ENCODE results near the gene BGLAP. TPM values are rescaled to one million over a fixed set of nuclear protein-coding genes. Genes with fewer than 3 reads are reported as not detected.
"Not testable (repeated sequence)": the region's sequence is repeated elsewhere in the genome, so short reads cannot be mapped to it uniquely, and the experiment has no call there.

Gene BGLAP
- polyA plus RNA-seq, 1 experiment: 0.12 TPM

DNA sequence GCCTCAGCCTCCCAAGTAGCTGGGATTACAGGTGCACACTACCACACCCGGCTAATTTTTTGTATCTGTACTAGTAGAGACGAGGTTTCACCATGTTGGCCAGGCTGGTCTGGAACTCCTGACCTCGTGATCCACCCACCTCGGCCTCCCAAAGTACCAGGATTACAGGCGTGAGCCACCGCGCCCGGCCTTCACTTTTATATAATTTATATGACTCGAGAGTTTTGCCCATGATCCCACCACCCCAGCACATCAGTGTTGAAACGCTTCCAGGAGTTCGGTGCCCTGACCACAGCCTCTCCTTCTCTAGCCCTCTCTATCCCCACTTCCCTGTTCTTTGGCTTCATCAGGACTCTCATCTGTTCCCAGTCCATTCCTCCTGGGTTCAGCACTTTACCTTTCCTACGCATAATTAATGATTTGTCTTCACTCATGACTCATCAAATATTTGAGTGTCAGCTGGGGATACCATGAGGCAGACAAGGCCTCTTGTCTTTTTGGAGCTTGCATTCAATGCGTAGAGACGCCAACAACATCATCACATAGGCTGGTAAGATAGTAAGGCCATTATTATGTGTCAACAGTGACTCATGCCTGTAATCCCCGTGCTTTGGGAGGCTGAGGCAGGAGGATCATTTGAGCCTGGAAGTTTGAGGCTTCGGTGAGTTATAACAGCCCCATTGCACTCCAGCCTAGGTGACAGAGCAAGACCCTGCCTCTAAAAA lies 27.8 kb upstream of the BGLAP start:
- no peak for DNase-seq (ENCODE audit: low read depth, low spot score)

DNA sequence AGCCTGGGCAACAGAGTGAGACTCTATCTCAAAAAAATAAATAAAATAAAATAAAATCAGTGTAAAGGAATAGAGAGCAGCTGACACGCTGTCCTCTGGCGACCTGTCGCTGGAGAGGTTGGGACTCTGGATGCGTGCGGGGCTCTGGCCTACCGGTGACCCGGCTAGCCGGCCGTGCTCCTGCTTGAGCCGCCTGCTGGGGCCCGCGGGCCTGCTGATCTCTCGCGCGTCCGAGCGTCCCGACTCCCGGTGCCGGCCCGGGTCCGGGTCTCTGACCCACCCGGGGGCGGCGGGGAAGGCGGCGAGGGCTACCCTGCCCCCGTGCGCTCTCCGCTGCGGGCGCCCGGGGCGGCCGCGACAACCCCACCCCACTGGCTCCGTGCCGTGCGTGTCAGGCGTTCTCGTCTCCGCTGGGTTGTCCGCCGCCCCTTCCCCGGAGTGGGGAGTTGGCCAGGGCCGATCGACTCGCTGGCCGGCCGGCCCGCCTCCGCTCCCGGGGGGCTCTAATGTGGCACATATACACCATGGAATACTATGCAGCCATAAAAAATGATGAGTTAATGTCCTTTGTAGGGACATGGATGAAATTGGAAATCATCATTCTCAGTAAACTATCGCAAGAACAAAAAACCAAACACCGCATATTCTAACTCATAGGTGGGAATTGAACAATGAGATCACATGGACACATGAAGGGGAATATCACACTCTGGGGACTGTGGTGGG lies 25.5 kb upstream of the BGLAP start:
- H3K9me3 ChIP-seq (ENCODE audit: control insufficient read depth, insufficient read depth, low read length); POLR2A ChIA-PET; DNase-seq (ENCODE audit: low read depth, low spot score); H3K4me3 ChIP-seq (ENCODE audit: low read depth, low read length); H3K27me3 ChIP-seq (ENCODE audit: control insufficient read depth, insufficient read depth, low read length); H3K27ac ChIP-seq (ENCODE audit: low read depth, low read length): not testable (repeated sequence)
- CTCF ChIA-PET: interaction anchor here (5.1 kb wide), 1 partner anchor 9 kb away, joined by 37 read pairs; no protein-coding TSS in a partner anchor

More for the DNA sequence above, 27.8 kb upstream of the BGLAP start:
- no peak overlapping the region for H3K27ac ChIP-seq (ENCODE audit: low read depth, low read length)
- TF ChIP-seq, protein P1, sequence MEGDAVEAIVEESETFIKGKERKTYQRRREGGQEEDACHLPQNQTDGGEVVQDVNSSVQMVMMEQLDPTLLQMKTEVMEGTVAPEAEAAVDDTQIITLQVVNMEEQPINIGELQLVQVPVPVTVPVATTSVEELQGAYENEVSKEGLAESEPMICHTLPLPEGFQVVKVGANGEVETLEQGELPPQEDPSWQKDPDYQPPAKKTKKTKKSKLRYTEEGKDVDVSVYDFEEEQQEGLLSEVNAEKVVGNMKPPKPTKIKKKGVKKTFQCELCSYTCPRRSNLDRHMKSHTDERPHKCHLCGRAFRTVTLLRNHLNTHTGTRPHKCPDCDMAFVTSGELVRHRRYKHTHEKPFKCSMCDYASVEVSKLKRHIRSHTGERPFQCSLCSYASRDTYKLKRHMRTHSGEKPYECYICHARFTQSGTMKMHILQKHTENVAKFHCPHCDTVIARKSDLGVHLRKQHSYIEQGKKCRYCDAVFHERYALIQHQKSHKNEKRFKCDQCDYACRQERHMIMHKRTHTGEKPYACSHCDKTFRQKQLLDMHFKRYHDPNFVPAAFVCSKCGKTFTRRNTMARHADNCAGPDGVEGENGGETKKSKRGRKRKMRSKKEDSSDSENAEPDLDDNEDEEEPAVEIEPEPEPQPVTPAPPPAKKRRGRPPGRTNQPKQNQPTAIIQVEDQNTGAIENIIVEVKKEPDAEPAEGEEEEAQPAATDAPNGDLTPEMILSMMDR (IDR thresholded peaks at IDR 0.05; ENCODE audit: low read depth, low read length): no peak
- peak overlapping the region; percentile 96 for H3K4me3 ChIP-seq (ENCODE audit: low read depth, low read length)
- H3K27me3 ChIP-seq (ENCODE audit: control insufficient read depth, insufficient read depth, low read length): no peaks in the 10 kb centered on the region
- POLR2A ChIA-PET: interaction anchor here (1.5 to 1.7 kb wide), 2 partner anchors 20 to 66 kb away, joined by 11 to 18 read pairs; partner anchors contain the start of gene SLC25A44
- no peaks in the 10 kb centered on the region; the same call in 1 of the 2 replicates for H3K9me3 ChIP-seq (ENCODE audit: control insufficient read depth, insufficient read depth, low read length)
- CTCF ChIA-PET: interaction anchor here (1.3 to 5.1 kb wide), 3 partner anchors 11 to 118 kb away, joined by 3 to 37 read pairs (median 5); no protein-coding TSS in a partner anchor

DNA sequence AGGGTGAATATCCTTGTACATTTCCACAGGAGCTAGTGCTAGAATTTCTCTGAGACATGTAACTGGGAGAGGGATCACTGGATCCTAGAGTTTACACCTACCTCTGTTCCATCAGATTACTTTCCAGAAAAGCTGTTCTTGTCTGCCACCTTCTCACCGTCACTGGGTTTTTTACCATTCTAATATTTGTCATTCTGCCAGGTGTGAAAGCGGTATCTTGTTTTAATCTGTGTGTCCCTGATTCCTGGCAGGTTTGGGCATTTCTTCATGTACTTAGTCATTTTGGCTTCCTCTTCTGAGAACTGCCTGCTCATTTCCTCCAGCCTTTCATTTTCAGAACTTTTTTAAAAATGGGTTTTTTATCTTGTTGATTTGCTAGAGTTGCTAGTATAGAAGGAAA lies 24.1 kb upstream of the BGLAP start:
- POLR2A ChIA-PET: no interaction called here
- DNase-seq (ENCODE audit: low read depth, low spot score): no peak
- Histone ChIP-seq H3K4me3 (ENCODE audit: low read depth, low read length) (no peak overlapping the region), H3K27me3 (ENCODE audit: control insufficient read depth, insufficient read depth, low read length) (no peaks in the 10 kb centered on the region), H3K27ac (ENCODE audit: low read depth, low read length) (peak overlapping the region; percentile 47), H3K9me3 (ENCODE audit: control insufficient read depth, insufficient read depth, low read length) (no peaks in the 10 kb centered on the region; the same call in 1 of the 2 replicates)
- CTCF ChIA-PET: interaction anchor here (0.8 kb wide), 1 partner anchor 70 kb away, joined by 3 read pairs; no protein-coding TSS in a partner anchor
- TF ChIP-seq, protein P1 (IDR thresholded peaks at IDR 0.05; ENCODE audit: low read depth, low read length): no peak

DNA sequence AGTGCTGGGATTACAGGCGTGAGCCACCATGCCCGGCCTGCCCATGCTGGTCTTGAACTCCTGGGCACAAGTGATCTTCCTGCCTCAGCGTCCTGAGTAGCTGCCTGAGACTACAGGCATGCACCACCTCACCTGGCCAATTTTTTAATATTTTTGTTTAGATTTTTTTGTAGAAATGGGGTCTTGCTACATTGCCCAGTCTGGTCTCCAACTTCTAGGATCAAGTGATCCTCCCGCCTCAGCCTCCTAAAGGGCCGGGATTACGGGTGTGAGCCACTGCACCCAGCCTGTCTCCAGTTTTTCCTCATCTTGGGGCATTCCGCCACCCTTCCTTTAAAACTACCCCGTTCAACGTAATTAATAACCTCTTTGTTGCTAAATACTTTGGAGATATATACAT lies 21.8 kb upstream of the BGLAP start:
- POLR2A ChIA-PET: no interaction called here
- no peaks in the 10 kb centered on the region for H3K27me3 ChIP-seq (ENCODE audit: control insufficient read depth, insufficient read depth, low read length)
- TF ChIP-seq, protein P1 (IDR thresholded peaks at IDR 0.05; ENCODE audit: low read depth, low read length): no peak
- no peak overlapping the region for H3K4me3 ChIP-seq (ENCODE audit: low read depth, low read length)
- H3K27ac ChIP-seq (ENCODE audit: low read depth, low read length): no peak overlapping the region
- DNase-seq (ENCODE audit: low read depth, low spot score): no peak
- CTCF ChIA-PET: interaction anchor here (2.1 kb wide), 1 partner anchor 124 kb away, joined by 6 read pairs; no protein-coding TSS in a partner anchor
- H3K9me3 ChIP-seq (ENCODE audit: control insufficient read depth, insufficient read depth, low read length): no peaks in the 10 kb centered on the region; the same call in 1 of the 2 replicates

DNA sequence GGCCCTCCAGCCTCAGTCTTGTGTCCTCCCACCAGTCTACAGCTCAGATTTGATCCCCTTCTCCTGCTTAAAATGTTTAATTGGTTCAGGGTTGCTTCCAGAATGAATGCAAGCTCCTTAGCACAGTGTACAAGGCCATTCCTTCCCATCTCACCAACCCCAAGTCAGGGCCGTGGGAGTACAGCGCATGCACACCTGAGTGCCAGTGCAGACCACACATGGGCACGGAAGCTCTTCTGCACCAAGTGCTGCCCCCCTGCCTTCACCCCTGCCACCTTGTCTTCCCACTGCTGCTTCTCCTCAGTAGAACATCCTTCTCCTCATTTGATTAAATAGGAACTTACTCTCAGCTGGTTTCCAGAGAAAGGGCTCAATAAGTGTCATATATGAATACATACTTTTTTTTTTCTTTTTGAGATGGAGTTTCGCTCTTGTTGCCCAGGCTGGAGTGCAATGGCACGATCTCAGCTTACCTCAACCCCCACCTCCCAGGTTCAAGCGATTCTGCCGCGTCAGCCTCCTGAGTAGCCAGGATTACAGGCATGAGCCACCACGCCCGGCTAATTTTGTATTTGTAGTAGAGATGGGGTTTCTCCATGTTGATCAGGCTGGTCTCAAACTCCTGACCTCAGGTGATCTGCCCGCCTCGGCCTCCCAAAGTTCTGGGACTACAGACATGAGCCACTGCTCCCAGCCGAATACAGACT lies 19.8 kb upstream of the BGLAP start:
- H3K27me3 ChIP-seq (ENCODE audit: control insufficient read depth, insufficient read depth, low read length): no peaks in the 10 kb centered on the region
- CTCF ChIA-PET: interaction anchor here (0.7 to 1.4 kb wide), 3 partner anchors 92 to 126 kb away, joined by 3 to 5 read pairs (median 3); no protein-coding TSS in a partner anchor
- POLR2A ChIA-PET: interaction anchor here (0.6 kb wide), 1 partner anchor 11 kb away, joined by 7 read pairs; no protein-coding TSS in a partner anchor
- TF ChIP-seq, protein P1 (IDR thresholded peaks at IDR 0.05; ENCODE audit: low read depth, low read length): no peak
- no peak for DNase-seq (ENCODE audit: low read depth, low spot score)
- H3K9me3 ChIP-seq (ENCODE audit: control insufficient read depth, insufficient read depth, low read length): no peaks in the 10 kb centered on the region
- no peak overlapping the region for H3K4me3 ChIP-seq (ENCODE audit: low read depth, low read length)
- H3K27ac ChIP-seq (ENCODE audit: low read depth, low read length): no peak overlapping the region

All from AG04450 (cell line).